WTC11 (cell line): Measurements from ENCODE around the gene MAZ. TPM values are rescaled to one million over a fixed set of nuclear protein-coding genes. Genes with fewer than 3 reads are reported as not detected.

Experiments
- ATAC-seq: fragments of 200-7000 bp; cut with Tn5 transposase; 2 replicates; pipeline ENCODE4 v1.10.0; 2021; ENCODE audit warnings: mild to moderate bottlenecking, moderate library complexity
- CTCF ChIA-PET: fragments of 300-600 bp; sonication (Branson Sonifier 250); formaldehyde crosslinking; loops from one replicate; lab custom pipeline; 2021; ENCODE audit warnings: antibody characterized with exemption; lab: Charles Lee
- POLR2A ChIA-PET: fragments of 350-600 bp; sonication (Branson Sonifier 250); formaldehyde crosslinking; loops from one replicate; lab custom pipeline; 2021; ENCODE audit warnings: antibody characterized with exemption; lab: Charles Lee
- DNase-seq: peaks from one replicate; pipeline ENCODE4 v3.0.0; 2021; ENCODE audit warnings: low spot score
- H3K27ac Mint-ChIP-seq: 2 replicates; pipeline ENCODE4 v1.8.0; 2021; ENCODE audit warnings: mixed read lengths
- H3K27me3 Mint-ChIP-seq: 2 replicates; pipeline ENCODE4 v1.8.0; 2021; ENCODE audit warnings: low read depth, mild to moderate bottlenecking, moderate library complexity, mixed read lengths
- H3K36me3 Mint-ChIP-seq: 2 replicates; pipeline ENCODE4 v1.8.0; 2021; ENCODE audit warnings: mixed read lengths
- H3K4me1 Mint-ChIP-seq: 2 replicates; pipeline ENCODE4 v1.8.0; 2022; ENCODE audit warnings: mixed read lengths
- H3K4me3 Mint-ChIP-seq: 2 replicates; pipeline ENCODE4 v1.8.0; 2021; ENCODE audit warnings: mild to moderate bottlenecking, moderate library complexity, mixed read lengths
- H3K9me3 Mint-ChIP-seq: 2 replicates; pipeline ENCODE4 v1.8.0; 2021; ENCODE audit warnings: mixed read lengths
- ATF1 ChIP-seq: sonication (generic); formaldehyde crosslinking; IDR thresholded peaks from 2 replicates; pipeline ENCODE4 v1.8.1; 2023; ENCODE audit warnings: mild to moderate bottlenecking, moderate library complexity, missing genetic modification reagents
- CTCF ChIP-seq: fragments of 200-600 bp; IDR thresholded peaks from 2 replicates; pipeline ENCODE4 v1.8.0; 2022; ENCODE audit warnings: antibody characterized with exemption
- E2F4 ChIP-seq: sonication (generic); formaldehyde crosslinking; IDR thresholded peaks from 2 replicates; pipeline ENCODE4 v1.8.1; 2022; ENCODE audit warnings: low read depth, mild to moderate bottlenecking, moderate library complexity, missing genetic modification reagents, borderline replicate concordance
- EMX1 ChIP-seq: fragments of 250-450 bp; sonication (Bioruptor Pico); IDR thresholded peaks from 2 replicates; pipeline ENCODE4 v1.8.0; 2021; ENCODE audit warnings: mild to moderate bottlenecking
- FOXJ3 ChIP-seq: sonication (generic); formaldehyde crosslinking; IDR thresholded peaks from 2 replicates; pipeline ENCODE4 v1.9.0; 2021; ENCODE audit warnings: missing genetic modification reagents, mild to moderate bottlenecking, borderline replicate concordance
- NFATC4 ChIP-seq: fragments of 250-450 bp; sonication (Bioruptor Pico); IDR thresholded peaks from 2 replicates; pipeline ENCODE4 v1.9.0; 2021; ENCODE audit warnings: mild to moderate bottlenecking
- OVOL2 ChIP-seq: fragments of 250-450 bp; sonication (Bioruptor Pico); IDR thresholded peaks from 2 replicates; pipeline ENCODE4 v1.9.0; 2021; ENCODE audit warnings: mild to moderate bottlenecking, borderline replicate concordance
- STAT6 ChIP-seq: sonication (generic); formaldehyde crosslinking; conservative IDR thresholded peaks from 2 replicates; pipeline ENCODE4 v1.8.1; 2023; ENCODE audit warnings: mild to moderate bottlenecking, low read depth, missing genetic modification reagents, moderate library complexity
- TP53 ChIP-seq: sonication (generic); formaldehyde crosslinking; IDR thresholded peaks from 2 replicates; pipeline ENCODE4 v1.8.1; 2023; ENCODE audit warnings: mild to moderate bottlenecking, missing genetic modification reagents
- ZBTB21 ChIP-seq: sonication (generic); formaldehyde crosslinking; IDR thresholded peaks from 2 replicates; pipeline ENCODE4 v1.8.1; 2023; ENCODE audit warnings: mild to moderate bottlenecking, missing genetic modification reagents, borderline replicate concordance
- ZMAT4 ChIP-seq: fragments of 250-450 bp; sonication (Bioruptor Pico); IDR thresholded peaks from 2 replicates; pipeline ENCODE4 v1.9.0; 2021; ENCODE audit warnings: mild to moderate bottlenecking
- ZNF121 ChIP-seq: sonication (generic); formaldehyde crosslinking; IDR thresholded peaks from 2 replicates; pipeline ENCODE4 v1.8.0; 2023; ENCODE audit warnings: missing genetic modification reagents
- ZNF138 ChIP-seq: sonication (generic); formaldehyde crosslinking; conservative IDR thresholded peaks from 2 replicates; pipeline ENCODE4 v1.8.1; 2022; ENCODE audit warnings: mild to moderate bottlenecking, moderate library complexity, missing genetic modification reagents
- ZNF416 ChIP-seq: fragments of 250-450 bp; sonication (Bioruptor Pico); IDR thresholded peaks from 2 replicates; pipeline ENCODE4 v1.9.0; 2021; ENCODE audit warnings: mild to moderate bottlenecking, inconsistent platforms
- ZNF532 ChIP-seq: fragments of 250-450 bp; sonication (Bioruptor Pico); IDR thresholded peaks from 2 replicates; pipeline ENCODE4 v1.9.0; 2021; ENCODE audit warnings: mild to moderate bottlenecking, borderline replicate concordance
- ZSCAN18 ChIP-seq: fragments of 250-450 bp; sonication (Bioruptor Pico); IDR thresholded peaks from 2 replicates; pipeline ENCODE4 v2.1.2; 2022; ENCODE audit warnings: mild to moderate bottlenecking, moderate library complexity
- total RNA-seq: library from RNA; stranded (reverse); gene quantifications from 3 replicates; pipeline ENCODE4 v1.2.3, GENCODE V29; 2021

Gene MAZ
- total RNA-seq, 1 experiment from 2014 or later = 405 TPM

GRCh38 chr16:29842732-29843346 lies 36.5 kb downstream of the MAZ start:
- Mint-ChIP-seq H3K27me3 (no peaks in the 10 kb centered on the region; the same call in 1 of the 2 replicates), H3K4me3 (no peak overlapping the region), H3K4me1 (no peaks in the 10 kb centered on the region), H3K9me3 (no peaks in the 10 kb centered on the region), H3K27ac (no peak overlapping the region), H3K36me3 (no peaks in the 10 kb centered on the region; the same call in 1 of the 2 replicates)
- DNase-seq (no peak), ATAC-seq (0 out of 2 replicates have a peak, but pooled peaks have one; percentile 33)
- CTCF ChIA-PET = interaction anchor here (1.0 to 3.4 kb wide), 11 partner anchors 8 to 213 kb away, joined by 3 to 20 read pairs (median 6); partner anchors contain the start of genes KIF22, MVP, PAGR1 and TLCD3B
- no peak for TF ChIP-seq ZNF416 (CRISPR knock-in tag)
- TF ChIP-seq ZMAT4 (CRISPR knock-in tag) = no peak
- TF ChIP-seq TP53 (CRISPR knock-in tag) = no peak
- TF ChIP-seq ATF1 = no peak
- TF ChIP-seq ZNF121 = no peak
- TF ChIP-seq NFATC4 (CRISPR knock-in tag) = no peak
- TF ChIP-seq E2F4 (CRISPR knock-in tag) = no peak
- no peak for TF ChIP-seq STAT6 (CRISPR knock-in tag)
- no peak for TF ChIP-seq OVOL2 (CRISPR knock-in tag)
- TF ChIP-seq EMX1 (CRISPR knock-in tag) = no peak
- TF ChIP-seq ZNF138 = no peak
- no peak for TF ChIP-seq ZSCAN18 (CRISPR knock-in tag)
- POLR2A ChIA-PET = no interaction called here

GRCh38 chr16:29843931-29844330 lies 37.6 kb downstream of the MAZ start:
- ChIA-PET CTCF (interaction anchor here (1.0 to 3.4 kb wide), 4 partner anchors 11 to 188 kb away, joined by 3 to 20 read pairs (median 10); partner anchors contain the start of genes PAGR1 and TLCD3B), POLR2A (no interaction called here)
- Mint-ChIP-seq H3K36me3 (no peaks in the 10 kb centered on the region; the same call in 1 of the 2 replicates), H3K27me3 (no peaks in the 10 kb centered on the region; the same call in 1 of the 2 replicates), H3K4me1 (no peaks in the 10 kb centered on the region; the same call in 1 of the 2 replicates), H3K9me3 (no peaks in the 10 kb centered on the region), H3K27ac (0 out of 2 replicates have a peak overlapping the region, but pooled peaks have one; percentile 63), H3K4me3 (no peak overlapping the region)
- ATAC-seq (no peak), DNase-seq (no peak)
- no peak for TF ChIP-seq STAT6 (CRISPR knock-in tag)
- TF ChIP-seq FOXJ3 = no peak
- TF ChIP-seq ZNF532 (CRISPR knock-in tag) = no peak
- no peak for TF ChIP-seq ZBTB21 (CRISPR knock-in tag)
- no peak for TF ChIP-seq CTCF
